Trophoblast cell (in vitro differentiated cells and primary cell): Measurements from ENCODE around the gene SPRED1.
A peak's percentile ranks its signal among the peaks of the same experiment; 100 is the strongest.

Experiments used
- DNase-seq, 2 donors: peaks; one replicate each; pipeline ENCODE4 v3.0.0-alpha.2; 2016
- H2AFZ ChIP-seq: 2 replicates; pipeline ENCODE4 v1.6.1; 2013; ENCODE audit warnings: low read length, moderate library complexity, mild to moderate bottlenecking; ENCODE audit not compliant: insufficient read depth, poor library complexity
- H2AK5ac ChIP-seq: 2 replicates; pipeline ENCODE4 v1.6.1; 2013; ENCODE audit warnings: mild to moderate bottlenecking, low read length
- H2BK120ac ChIP-seq: 2 replicates; pipeline ENCODE4 v1.6.1; 2013; ENCODE audit warnings: low read length, mild to moderate bottlenecking, moderate library complexity; ENCODE audit not compliant: insufficient read depth, poor library complexity
- H2BK12ac ChIP-seq: 2 replicates; pipeline ENCODE4 v1.6.1; 2013; ENCODE audit warnings: mild to moderate bottlenecking, low read length, moderate library complexity
- H2BK5ac ChIP-seq: 2 replicates; pipeline ENCODE4 v1.6.1; 2013; ENCODE audit warnings: low read length, low read depth, moderate library complexity, mild to moderate bottlenecking; ENCODE audit not compliant: poor library complexity
- H3K14ac ChIP-seq: 2 replicates; pipeline ENCODE4 v1.6.1; 2013; ENCODE audit warnings: mild to moderate bottlenecking, low read length
- H3K18ac ChIP-seq: 2 replicates; pipeline ENCODE4 v1.6.1; 2013; ENCODE audit warnings: mild to moderate bottlenecking, low read length
- H3K23ac ChIP-seq: 2 replicates; pipeline ENCODE4 v1.6.1; 2013; ENCODE audit warnings: low read length
- H3K27ac ChIP-seq: 2 replicates; pipeline ENCODE4 v1.5.1; 2013; ENCODE audit warnings: low read depth, mild to moderate bottlenecking, inconsistent platforms, low read length, moderate library complexity
- H3K27me3 ChIP-seq: 2 replicates; pipeline ENCODE4 v1.6.1; 2013; ENCODE audit warnings: inconsistent platforms, mild to moderate bottlenecking, low read length, moderate library complexity; ENCODE audit not compliant: insufficient read depth
- H3K36me3 ChIP-seq, 2 experiments: 1 replicate in 1 of 2; 2 replicates in 1 of 2; pipeline ENCODE4 v1.6.1; 2013; ENCODE audit warnings: low read length in 2 of 2, mild to moderate bottlenecking in 2 of 2, moderate library complexity in 1 of 2; ENCODE audit not compliant: insufficient read depth in 2 of 2, control insufficient read depth in 1 of 2
- H3K4ac ChIP-seq: 2 replicates; pipeline ENCODE4 v1.6.1; 2013; ENCODE audit warnings: low read depth, mild to moderate bottlenecking, low read length, moderate library complexity
- H3K4me1 ChIP-seq, 2 experiments: 1 replicate in 1 of 2; 2 replicates in 1 of 2; pipeline ENCODE4 v1.6.1; 2013; ENCODE audit warnings: low read length in 2 of 2, mild to moderate bottlenecking in 2 of 2, moderate library complexity in 1 of 2; ENCODE audit not compliant: insufficient read depth in 2 of 2, control insufficient read depth in 1 of 2
- H3K4me2 ChIP-seq: 2 replicates; pipeline ENCODE4 v1.6.1; 2013; ENCODE audit warnings: inconsistent platforms, mild to moderate bottlenecking, low read length, moderate library complexity
- H3K4me3 ChIP-seq: 2 replicates; pipeline ENCODE4 v1.5.1; 2013; ENCODE audit warnings: mild to moderate bottlenecking, low read depth, low read length, inconsistent platforms
- H3K79me1 ChIP-seq: one replicate; pipeline ENCODE4 v1.6.1; 2013; ENCODE audit warnings: low read length
- H3K79me2 ChIP-seq: 2 replicates; pipeline ENCODE4 v1.6.1; 2013; ENCODE audit warnings: low read length, mild to moderate bottlenecking; ENCODE audit not compliant: control insufficient read depth, insufficient read depth, poor library complexity
- H3K9ac ChIP-seq: 2 replicates; pipeline ENCODE4 v1.6.1; 2013; ENCODE audit warnings: mild to moderate bottlenecking, low read length
- H3K9me3 ChIP-seq: 2 replicates; pipeline ENCODE4 v1.6.1; 2013; ENCODE audit warnings: low read depth, mild to moderate bottlenecking, control low read depth, inconsistent platforms, low read length; ENCODE audit not compliant: insufficient read depth
- H4K12ac ChIP-seq: 2 replicates; pipeline ENCODE4 v1.6.1; 2013; ENCODE audit warnings: low read depth, mild to moderate bottlenecking, low read length, moderate library complexity
- H4K8ac ChIP-seq: 2 replicates; pipeline ENCODE4 v1.6.1; 2013; ENCODE audit warnings: low read depth, mild to moderate bottlenecking, low read length, moderate library complexity
- H4K91ac ChIP-seq: one replicate; pipeline ENCODE4 v1.6.1; 2013; ENCODE audit warnings: low read depth, mild to moderate bottlenecking, low read length, moderate library complexity
- WGBS: extraction: QIAGEN DNeasy Blood & Tissue Kit; methylation state at CpG from one replicate; pipeline ENCODE4 v1.1.7; 2013; ENCODE audit warnings: missing lambda C conversion rate; ENCODE audit not compliant: insufficient read length, insufficient coverage; ENCODE audit errors: extremely low coverage; 5-methylcytosine and 5-hydroxymethylcytosine counted together

SPRED1 gene

DNA sequence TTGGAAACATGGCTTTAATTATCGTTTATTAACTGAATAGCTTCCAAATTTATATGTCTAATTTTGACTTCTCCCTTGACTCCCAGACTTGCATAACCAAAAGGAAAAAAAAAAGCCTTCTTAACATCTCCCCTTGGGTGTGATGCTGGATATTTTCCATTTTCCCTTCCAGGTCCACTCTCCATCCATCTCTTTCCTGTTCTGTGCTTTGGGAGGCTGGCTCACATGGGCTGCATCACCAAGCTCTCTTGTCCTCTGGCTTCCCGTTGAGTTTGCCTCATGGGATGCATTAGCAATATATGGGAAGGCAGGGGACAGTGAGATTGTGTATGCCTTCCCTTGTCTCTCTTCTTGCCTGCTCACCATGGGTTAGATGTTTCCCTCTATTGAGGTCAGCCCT lies 123.4 kb downstream of the SPRED1 start:
- no peak overlapping the region for H3K18ac ChIP-seq
- H3K36me3 ChIP-seq: no peaks in the 10 kb centered on the region
- H3K79me1 ChIP-seq: no peaks in the 10 kb centered on the region
- H3K4me3 ChIP-seq: no peak overlapping the region
- H3K4me1 ChIP-seq: no peaks in the 10 kb centered on the region
- no peaks in the 10 kb centered on the region for H3K9me3 ChIP-seq
- H3K14ac ChIP-seq: no peak overlapping the region
- no peaks in the 10 kb centered on the region for H3K79me2 ChIP-seq
- H2BK5ac ChIP-seq: no peak overlapping the region
- no peak overlapping the region for H2AFZ ChIP-seq
- no peaks in the 10 kb centered on the region for H3K27me3 ChIP-seq
- DNase-seq: no peak
- H3K23ac ChIP-seq: no peak overlapping the region
- no peak overlapping the region for H4K91ac ChIP-seq
- H4K12ac ChIP-seq: no peak overlapping the region
- no peak overlapping the region for H3K4ac ChIP-seq
- no peak overlapping the region for H2AK5ac ChIP-seq
- no peak overlapping the region for H3K27ac ChIP-seq
- H4K8ac ChIP-seq: no peak overlapping the region
- no peak overlapping the region for H3K4me2 ChIP-seq
- no peak overlapping the region for H2BK12ac ChIP-seq
- no peak overlapping the region for H3K9ac ChIP-seq
- no CpG with 5 or more reads among the region's 2 CpGs for WGBS
- H2BK120ac ChIP-seq: no peak overlapping the region

DNA sequence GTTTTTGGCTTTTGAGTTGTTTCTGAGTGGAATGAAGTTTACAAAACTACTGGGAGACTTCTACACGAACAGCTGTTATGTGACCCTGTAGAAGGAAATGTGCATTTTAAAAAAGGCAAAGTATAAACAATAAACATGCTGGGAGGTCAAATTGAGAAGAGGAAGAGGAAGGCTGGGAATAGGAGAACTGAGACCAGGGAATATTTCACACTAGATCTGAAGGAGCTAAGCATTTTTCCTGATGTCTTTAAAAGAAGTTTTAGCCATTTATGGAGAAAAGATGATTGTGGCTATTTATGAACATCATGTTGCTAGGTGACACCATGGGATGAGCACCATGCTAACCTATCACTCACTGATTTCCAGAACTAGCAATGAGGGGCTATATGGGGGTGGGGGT lies 125.0 kb downstream of the SPRED1 start:
- Histone ChIP-seq H3K27ac (no peak overlapping the region), H3K23ac (no peak overlapping the region), H2BK12ac (no peak overlapping the region), H3K4ac (no peak overlapping the region), H2BK5ac (no peak overlapping the region), H2AFZ (no peak overlapping the region), H3K4me3 (no peak overlapping the region), H3K4me2 (no peak overlapping the region), H3K36me3 (no peaks in the 10 kb centered on the region), H3K14ac (no peak overlapping the region), H4K12ac (no peak overlapping the region), H3K18ac (no peak overlapping the region), H4K91ac (no peak overlapping the region), H3K9ac (no peak overlapping the region), H3K4me1 (no peaks in the 10 kb centered on the region), H2AK5ac (no peak overlapping the region), H3K79me2 (no peaks in the 10 kb centered on the region), H4K8ac (no peak overlapping the region), H2BK120ac (no peak overlapping the region), H3K9me3 (no peaks in the 10 kb centered on the region), H3K79me1 (no peaks in the 10 kb centered on the region), H3K27me3 (no peaks in the 10 kb centered on the region)
- no CpG with 5 or more reads among the region's 1 CpG for WGBS
- no peak for DNase-seq

DNA sequence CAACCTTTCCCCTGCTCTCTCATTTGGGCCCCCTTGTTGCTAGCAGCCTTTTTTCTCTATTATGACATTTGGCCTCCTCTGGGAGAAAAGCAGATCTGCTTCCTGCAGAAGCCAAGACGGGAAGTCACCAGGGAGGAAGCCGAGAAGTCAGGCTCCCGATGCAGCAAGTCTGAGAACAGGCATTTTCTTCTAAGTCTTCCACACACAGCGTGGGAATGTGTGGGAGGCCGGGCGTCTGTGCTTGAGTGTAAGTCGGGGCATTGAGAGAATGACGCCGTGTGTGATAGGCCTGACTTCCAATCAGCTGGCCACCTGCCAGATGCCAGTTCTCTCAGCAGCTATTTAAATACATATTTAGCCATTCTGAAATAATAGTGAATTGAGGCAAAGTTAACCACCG lies 125.5 kb downstream of the SPRED1 start:
- Histone ChIP-seq H2BK5ac (no peak overlapping the region), H2BK120ac (no peak overlapping the region), H3K4me1 (no peaks in the 10 kb centered on the region), H3K23ac (no peak overlapping the region), H3K4me3 (no peak overlapping the region), H2BK12ac (no peak overlapping the region), H3K4ac (no peak overlapping the region), H3K36me3 (no peaks in the 10 kb centered on the region), H3K79me2 (no peaks in the 10 kb centered on the region), H4K12ac (no peak overlapping the region), H3K27me3 (no peaks in the 10 kb centered on the region), H4K91ac (no peak overlapping the region), H3K9me3 (no peaks in the 10 kb centered on the region), H3K9ac (no peak overlapping the region), H3K79me1 (no peaks in the 10 kb centered on the region), H3K27ac (no peak overlapping the region), H3K18ac (no peak overlapping the region), H4K8ac (no peak overlapping the region), H3K14ac (no peak overlapping the region), H2AK5ac (no peak overlapping the region), H2AFZ (no peak overlapping the region), H3K4me2 (no peak overlapping the region)
- no peak for DNase-seq
- WGBS: no CpG with 5 or more reads among the region's 10 CpGs

DNA sequence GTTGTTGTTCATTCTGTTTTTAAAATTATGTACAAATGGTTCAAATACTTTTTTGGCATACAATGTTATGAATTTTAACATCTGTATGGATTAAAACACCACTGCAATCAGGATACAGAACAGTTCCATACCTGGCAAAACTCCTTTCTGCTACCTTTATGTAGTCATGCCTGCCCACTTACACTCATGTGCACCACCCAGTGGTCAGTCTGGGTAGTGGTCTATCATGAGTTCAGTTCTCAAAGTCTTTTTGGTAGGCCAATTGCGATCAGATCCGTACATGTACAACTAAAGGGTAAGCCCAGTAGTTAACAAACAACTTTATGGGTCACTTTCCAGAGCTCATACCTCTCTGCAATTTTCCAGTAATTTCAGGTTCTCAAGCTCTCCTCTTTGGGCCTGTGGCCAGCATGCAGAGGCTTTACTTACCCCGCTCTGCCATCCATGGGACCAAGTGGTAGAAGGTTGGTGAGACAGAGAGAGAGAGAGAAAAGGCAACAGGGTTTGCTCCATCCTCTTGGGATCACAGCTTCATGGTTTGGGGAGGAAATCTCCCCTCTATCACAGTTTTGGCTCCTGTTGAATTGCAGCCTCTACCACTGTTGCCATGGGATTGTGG lies 137.4 kb downstream of the SPRED1 start:
- no peak overlapping the region for H3K4me2 ChIP-seq
- no peak overlapping the region for H2AFZ ChIP-seq
- no peak overlapping the region for H3K9ac ChIP-seq
- no peak overlapping the region for H3K27ac ChIP-seq
- no peak overlapping the region for H3K4me3 ChIP-seq
- no peak overlapping the region for H4K12ac ChIP-seq
- no CpG with 5 or more reads among the region's 3 CpGs for WGBS
- no peak overlapping the region for H4K8ac ChIP-seq
- no peak overlapping the region for H4K91ac ChIP-seq
- no peaks in the 10 kb centered on the region for H3K79me2 ChIP-seq
- H2BK120ac ChIP-seq: no peak overlapping the region
- no peak overlapping the region for H2AK5ac ChIP-seq
- H3K23ac ChIP-seq: no peak overlapping the region
- H3K79me1 ChIP-seq: no peaks in the 10 kb centered on the region
- H3K9me3 ChIP-seq: no peaks in the 10 kb centered on the region
- no peaks in the 10 kb centered on the region for H3K36me3 ChIP-seq
- H3K27me3 ChIP-seq: no peaks in the 10 kb centered on the region
- H2BK12ac ChIP-seq: no peak overlapping the region
- no peak overlapping the region for H3K14ac ChIP-seq
- no peaks in the 10 kb centered on the region for H3K4me1 ChIP-seq
- H3K4ac ChIP-seq: no peak overlapping the region
- DNase-seq: peak; percentile 50 to 82
- no peak overlapping the region for H2BK5ac ChIP-seq
- no peak overlapping the region for H3K18ac ChIP-seq
